ENCODE data around the gene GGT7. TPM values are rescaled to one million over a fixed set of nuclear protein-coding genes. Genes with fewer than 3 reads are reported as not detected.

The GGT7 gene
- total RNA-seq, 1 experiment from 2014 or later: 27.7 TPM

DNA sequence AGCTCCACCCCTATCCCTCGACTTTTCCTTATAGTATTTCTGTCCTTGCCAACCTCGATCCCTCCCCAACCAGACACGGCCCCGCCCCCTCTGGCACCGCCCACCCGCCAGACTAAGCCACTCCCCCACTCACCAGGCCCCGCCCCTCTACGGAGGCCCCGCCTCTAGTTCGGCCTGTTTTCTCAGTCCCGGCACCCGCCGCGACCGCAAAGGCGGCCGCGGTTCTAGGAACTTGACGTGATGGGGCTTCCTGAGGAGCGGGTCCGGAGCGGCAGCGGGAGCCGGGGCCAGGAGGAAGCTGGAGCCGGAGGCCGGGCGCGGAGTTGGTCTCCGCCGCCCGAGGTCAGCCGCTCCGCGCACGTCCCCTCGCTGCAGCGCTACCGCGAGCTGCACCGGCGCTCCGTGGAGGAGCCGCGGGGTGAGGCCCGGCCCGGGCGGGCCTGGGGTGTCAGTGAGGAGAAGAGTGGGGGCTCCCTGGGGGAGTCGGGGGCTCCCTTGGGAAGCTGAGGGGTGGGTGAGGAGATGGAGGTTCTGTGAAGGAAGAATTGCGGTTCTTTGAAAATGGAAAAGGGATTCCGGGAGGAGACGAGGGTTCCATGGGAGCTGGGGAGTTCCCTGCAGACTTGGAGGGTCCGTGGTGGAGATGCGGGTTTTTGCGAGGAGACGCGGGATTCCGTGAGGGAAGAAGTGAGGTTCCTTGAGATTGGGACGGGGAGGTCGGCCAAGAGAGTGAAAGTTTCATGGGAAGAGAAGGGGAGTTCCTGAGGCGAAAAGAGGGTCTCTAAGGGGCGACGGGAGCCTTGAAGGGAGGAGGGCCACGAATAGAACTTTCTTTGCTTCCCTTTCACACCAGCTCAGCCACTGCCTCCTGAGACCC is 4.0 kb upstream of the GGT7 start, which contains the start of gene ACSS2:
Gene ACSS2, plus strand, starts transcription at position 207 of the 877 bp plus-strand sequence. Its CDS starts 34 bp downstream, at position 241.
- peak within 1 kb of the TSS; percentile 98 for H3K4me3 Mint-ChIP-seq
- H3K27ac Mint-ChIP-seq: peak within 1 kb of the TSS; percentile 98
- ChIA-PET CTCF (interaction anchor here (0.5 to 7.7 kb wide), 23 partner anchors 13 to 1697 kb away, joined by 3 to 152 read pairs (median 4); partner anchors contain the start of genes GSS, MMP24OS, MYH7B and TGIF2), POLR2A (interaction anchor here (0.5 to 0.9 kb wide), 7 partner anchors 10 to 1416 kb away, joined by 3 to 7 read pairs (median 4); no protein-coding TSS in a partner anchor)
- no peaks in the 10 kb centered on the region for H3K9me3 Mint-ChIP-seq
- H3K4me1 Mint-ChIP-seq: peaks cover 46% of the 10 kb centered on the region
- H3K36me3 Mint-ChIP-seq: no peaks in the 10 kb centered on the region
- TF ChIP-seq ZNF317 (CRISPR knock-in tag; IDR thresholded peaks at IDR 0.05; ENCODE audit: borderline replicate concordance, low read depth) (no peak), SP1 (CRISPR knock-in tag; conservative IDR thresholded peaks at IDR 0.05) (0 out of 2 replicates have a peak, but pooled peaks have one; percentile 12), SMAD3 (CRISPR knock-in tag; IDR thresholded peaks at IDR 0.05; ENCODE audit: borderline replicate concordance) (no peak), TP53 (CRISPR knock-in tag; IDR thresholded peaks at IDR 0.05) (no peak), GABPB1 (CRISPR knock-in tag; IDR thresholded peaks at IDR 0.05) (0 out of 2 replicates have a peak, but pooled peaks have one; percentile 12), OVOL2 (CRISPR knock-in tag; IDR thresholded peaks at IDR 0.05; ENCODE audit: borderline replicate concordance) (no peak), ZBTB21 (CRISPR knock-in tag; IDR thresholded peaks at IDR 0.05; ENCODE audit: borderline replicate concordance) (no peak), GRHL2 (CRISPR knock-in tag; IDR thresholded peaks at IDR 0.05; ENCODE audit: insufficient replicate concordance, severe bottlenecking) (no peak), ZNF671 (CRISPR knock-in tag; IDR thresholded peaks at IDR 0.05) (no peak), STAT6 (CRISPR knock-in tag; conservative IDR thresholded peaks at IDR 0.05; ENCODE audit: low read depth) (no peak), ZNF219 (CRISPR knock-in tag; IDR thresholded peaks at IDR 0.05; ENCODE audit: borderline replicate concordance) (no peak), ESRRA (CRISPR knock-in tag; IDR thresholded peaks at IDR 0.05; ENCODE audit: borderline replicate concordance) (no peak), ETV6 (CRISPR knock-in tag; IDR thresholded peaks at IDR 0.05) (no peak), HMGA2 (CRISPR knock-in tag; IDR thresholded peaks at IDR 0.05) (no peak)
- TF ChIP-seq, protein P1, sequence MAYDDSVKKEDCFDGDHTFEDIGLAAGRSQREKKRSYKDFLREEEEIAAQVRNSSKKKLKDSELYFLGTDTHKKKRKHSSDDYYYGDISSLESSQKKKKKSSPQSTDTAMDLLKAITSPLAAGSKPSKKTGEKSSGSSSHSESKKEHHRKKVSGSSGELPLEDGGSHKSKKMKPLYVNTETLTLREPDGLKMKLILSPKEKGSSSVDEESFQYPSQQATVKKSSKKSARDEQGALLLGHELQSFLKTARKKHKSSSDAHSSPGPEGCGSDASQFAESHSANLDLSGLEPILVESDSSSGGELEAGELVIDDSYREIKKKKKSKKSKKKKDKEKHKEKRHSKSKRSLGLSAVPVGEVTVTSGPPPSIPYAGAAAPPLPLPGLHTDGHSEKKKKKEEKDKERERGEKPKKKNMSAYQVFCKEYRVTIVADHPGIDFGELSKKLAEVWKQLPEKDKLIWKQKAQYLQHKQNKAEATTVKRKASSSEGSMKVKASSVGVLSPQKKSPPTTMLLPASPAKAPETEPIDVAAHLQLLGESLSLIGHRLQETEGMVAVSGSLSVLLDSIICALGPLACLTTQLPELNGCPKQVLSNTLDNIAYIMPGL (CRISPR knock-in tag; IDR thresholded peaks at IDR 0.05): peak; percentile 65; the same call in 1 of the 2 replicates
- H3K27me3 Mint-ChIP-seq (ENCODE audit: low read depth): peaks cover 31% of the 10 kb centered on the region
- ATAC-seq: no peak
- no peak for DNase-seq (ENCODE audit: low spot score)

GRCh38 chr20:34875642-34876405 is 3.2 kb upstream of the GGT7 start:
- ATAC-seq (peak; percentile 90), DNase-seq (ENCODE audit: low spot score) (peak; percentile 100)
- CTCF ChIA-PET: interaction anchor here (0.5 to 7.7 kb wide), 24 partner anchors 12 to 808 kb away, joined by 3 to 152 read pairs (median 3); partner anchors contain the start of genes EDEM2, GSS, MMP24OS and MYH7B
- H3K9me3 Mint-ChIP-seq: no peaks in the 10 kb centered on the region
- POLR2A ChIA-PET: interaction anchor here (0.6 to 0.9 kb wide), 5 partner anchors 11 to 387 kb away, joined by 3 to 4 read pairs (median 3); no protein-coding TSS in a partner anchor
- H3K4me1 Mint-ChIP-seq: peaks cover 50% of the 10 kb centered on the region
- H3K27ac Mint-ChIP-seq: peak overlapping the region; percentile 98
- H3K36me3 Mint-ChIP-seq: no peaks in the 10 kb centered on the region
- peak overlapping the region; percentile 98 for H3K4me3 Mint-ChIP-seq
- peaks cover 35% of the 10 kb centered on the region for H3K27me3 Mint-ChIP-seq (ENCODE audit: low read depth)
- TF ChIP-seq NFE2L1 (CRISPR knock-in tag; IDR thresholded peaks at IDR 0.05) (no peak), GABPB1 (CRISPR knock-in tag; IDR thresholded peaks at IDR 0.05) (peak; percentile 44; the same call in 1 of the 2 replicates), CREM (CRISPR knock-in tag; IDR thresholded peaks at IDR 0.05) (no peak), ZNF263 (CRISPR knock-in tag; IDR thresholded peaks at IDR 0.05; ENCODE audit: low read depth) (no peak), SP1 (CRISPR knock-in tag; conservative IDR thresholded peaks at IDR 0.05) (peak; percentile 60), ATF1 (CRISPR knock-in tag; IDR thresholded peaks at IDR 0.05) (no peak), NR2C2 (CRISPR knock-in tag; IDR thresholded peaks at IDR 0.05) (no peak)
- TF ChIP-seq, protein P1 (CRISPR knock-in tag; IDR thresholded peaks at IDR 0.05): no peak
- TF ChIP-seq, protein P2, sequence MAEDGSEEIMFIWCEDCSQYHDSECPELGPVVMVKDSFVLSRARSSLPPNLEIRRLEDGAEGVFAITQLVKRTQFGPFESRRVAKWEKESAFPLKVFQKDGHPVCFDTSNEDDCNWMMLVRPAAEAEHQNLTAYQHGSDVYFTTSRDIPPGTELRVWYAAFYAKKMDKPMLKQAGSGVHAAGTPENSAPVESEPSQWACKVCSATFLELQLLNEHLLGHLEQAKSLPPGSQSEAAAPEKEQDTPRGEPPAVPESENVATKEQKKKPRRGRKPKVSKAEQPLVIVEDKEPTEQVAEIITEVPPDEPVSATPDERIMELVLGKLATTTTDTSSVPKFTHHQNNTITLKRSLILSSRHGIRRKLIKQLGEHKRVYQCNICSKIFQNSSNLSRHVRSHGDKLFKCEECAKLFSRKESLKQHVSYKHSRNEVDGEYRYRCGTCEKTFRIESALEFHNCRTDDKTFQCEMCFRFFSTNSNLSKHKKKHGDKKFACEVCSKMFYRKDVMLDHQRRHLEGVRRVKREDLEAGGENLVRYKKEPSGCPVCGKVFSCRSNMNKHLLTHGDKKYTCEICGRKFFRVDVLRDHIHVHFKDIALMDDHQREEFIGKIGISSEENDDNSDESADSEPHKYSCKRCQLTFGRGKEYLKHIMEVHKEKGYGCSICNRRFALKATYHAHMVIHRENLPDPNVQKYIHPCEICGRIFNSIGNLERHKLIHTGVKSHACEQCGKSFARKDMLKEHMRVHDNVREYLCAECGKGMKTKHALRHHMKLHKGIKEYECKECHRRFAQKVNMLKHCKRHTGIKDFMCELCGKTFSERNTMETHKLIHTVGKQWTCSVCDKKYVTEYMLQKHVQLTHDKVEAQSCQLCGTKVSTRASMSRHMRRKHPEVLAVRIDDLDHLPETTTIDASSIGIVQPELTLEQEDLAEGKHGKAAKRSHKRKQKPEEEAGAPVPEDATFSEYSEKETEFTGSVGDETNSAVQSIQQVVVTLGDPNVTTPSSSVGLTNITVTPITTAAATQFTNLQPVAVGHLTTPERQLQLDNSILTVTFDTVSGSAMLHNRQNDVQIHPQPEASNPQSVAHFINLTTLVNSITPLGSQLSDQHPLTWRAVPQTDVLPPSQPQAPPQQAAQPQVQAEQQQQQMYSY (CRISPR knock-in tag; IDR thresholded peaks at IDR 0.05): peak; percentile 73; the same call in 1 of the 2 replicates
